Erythroblast (primary cell): ENCODE measurements around the gene SLCO2B1.

Experiments
- GATA1 ChIP-seq: IDR thresholded peaks from 2 replicates; pipeline ENCODE4 v1.6.1; 2011; ENCODE audit warnings: low read depth, mild to moderate bottlenecking, control low read depth, low read length, moderate library complexity
- POLR2A ChIP-seq: IDR thresholded peaks from 2 replicates; pipeline ENCODE4 v1.6.1; 2011; ENCODE audit warnings: mild to moderate bottlenecking, low read length

- no peak for TF ChIP-seq POLR2A
- TF ChIP-seq GATA1 = no peak
These were observed 92.1 kb downstream of the SLCO2B1 start for GRCh38 chr11:75242722-75243600.
